Testis (tissue), 2 donors: ENCODE measurements around the gene RFX7.

Experiments
- POLR2A ChIP-seq: fragments of 450-650 bp; IDR thresholded peaks from one replicate; pipeline ENCODE4 v1.6.1; 2017; ENCODE audit warnings: antibody characterized with exemption, mild to moderate bottlenecking, moderate library complexity
- TF ChIP-seq, protein P1 (sequence below), 3 experiments: fragments of 450-650 bp in 2 of 3; fragments of 200-600 bp in 1 of 3; sonication (generic) in 1 of 3; IDR thresholded peaks; one replicate each; pipeline ENCODE4 v1.5.1; 2016 to 2019; ENCODE audit warnings: antibody characterized with exemption in 3 of 3, mild to moderate bottlenecking in 2 of 3, moderate library complexity in 1 of 3

- TF ChIP-seq, protein P1, sequence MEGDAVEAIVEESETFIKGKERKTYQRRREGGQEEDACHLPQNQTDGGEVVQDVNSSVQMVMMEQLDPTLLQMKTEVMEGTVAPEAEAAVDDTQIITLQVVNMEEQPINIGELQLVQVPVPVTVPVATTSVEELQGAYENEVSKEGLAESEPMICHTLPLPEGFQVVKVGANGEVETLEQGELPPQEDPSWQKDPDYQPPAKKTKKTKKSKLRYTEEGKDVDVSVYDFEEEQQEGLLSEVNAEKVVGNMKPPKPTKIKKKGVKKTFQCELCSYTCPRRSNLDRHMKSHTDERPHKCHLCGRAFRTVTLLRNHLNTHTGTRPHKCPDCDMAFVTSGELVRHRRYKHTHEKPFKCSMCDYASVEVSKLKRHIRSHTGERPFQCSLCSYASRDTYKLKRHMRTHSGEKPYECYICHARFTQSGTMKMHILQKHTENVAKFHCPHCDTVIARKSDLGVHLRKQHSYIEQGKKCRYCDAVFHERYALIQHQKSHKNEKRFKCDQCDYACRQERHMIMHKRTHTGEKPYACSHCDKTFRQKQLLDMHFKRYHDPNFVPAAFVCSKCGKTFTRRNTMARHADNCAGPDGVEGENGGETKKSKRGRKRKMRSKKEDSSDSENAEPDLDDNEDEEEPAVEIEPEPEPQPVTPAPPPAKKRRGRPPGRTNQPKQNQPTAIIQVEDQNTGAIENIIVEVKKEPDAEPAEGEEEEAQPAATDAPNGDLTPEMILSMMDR (IDR thresholded peaks at IDR 0.05) = no peak
- no peak for TF ChIP-seq POLR2A
These were observed 184.0 kb downstream of the RFX7 start for GRCh38 chr15:56059716-56060115.
